Measurements from ENCODE around the gene MEIS1.

MEIS1 gene

DNA sequence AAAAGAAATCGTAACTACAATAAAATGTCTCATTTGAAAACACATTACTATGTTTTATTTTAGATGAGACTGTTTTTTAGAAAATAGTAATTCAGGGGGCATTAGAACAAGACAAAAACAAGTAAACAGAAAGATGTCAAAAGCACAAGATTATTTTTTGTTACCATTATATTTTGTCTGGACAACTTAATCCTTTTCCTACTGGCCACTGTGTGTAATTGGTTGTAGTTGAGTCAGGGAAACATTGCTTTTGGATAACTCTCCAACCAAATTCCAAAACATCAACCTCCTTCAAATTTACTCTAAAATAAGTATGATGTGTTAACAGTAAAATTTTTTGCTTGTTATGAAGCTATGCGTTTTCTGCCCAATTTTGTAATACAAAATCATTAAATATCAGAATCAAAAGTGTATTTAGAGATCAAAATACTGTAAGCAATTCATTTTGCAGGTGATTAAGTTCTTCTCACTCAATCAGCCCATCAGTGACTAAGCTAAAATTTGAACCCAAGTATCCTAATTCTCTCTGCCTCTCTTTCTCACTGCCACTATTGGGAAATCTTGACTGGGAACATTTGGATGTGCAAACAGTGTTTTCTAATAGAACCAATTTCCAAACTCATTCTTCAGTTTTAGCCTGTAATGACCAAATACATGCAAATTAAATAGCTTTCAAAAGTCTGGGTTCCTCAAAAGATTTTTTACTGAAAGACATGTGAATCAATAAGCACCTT, 11.4 kb upstream of the MEIS1 start:
- Histone ChIP-seq H3K36me3 (replicated peaks) (no peaks in the 10 kb centered on the region), H3K4me3 (ENCODE audit: low read depth, low read length) (no peak overlapping the region), H3K27me3 (replicated peaks) (peaks cover 47% of the 10 kb centered on the region), H3K27ac (no peak overlapping the region)
- in situ Hi-C loops (cut with HindIII; ENCODE audit: low pct_ligation_motif_present, low sequenced_read_pairs) = no loop called here
- DNase-seq = no peak
- no peak for TF ChIP-seq CTCF (IDR thresholded peaks at IDR 0.05; ENCODE audit: low read depth, low read length, missing control alignments)

DNA sequence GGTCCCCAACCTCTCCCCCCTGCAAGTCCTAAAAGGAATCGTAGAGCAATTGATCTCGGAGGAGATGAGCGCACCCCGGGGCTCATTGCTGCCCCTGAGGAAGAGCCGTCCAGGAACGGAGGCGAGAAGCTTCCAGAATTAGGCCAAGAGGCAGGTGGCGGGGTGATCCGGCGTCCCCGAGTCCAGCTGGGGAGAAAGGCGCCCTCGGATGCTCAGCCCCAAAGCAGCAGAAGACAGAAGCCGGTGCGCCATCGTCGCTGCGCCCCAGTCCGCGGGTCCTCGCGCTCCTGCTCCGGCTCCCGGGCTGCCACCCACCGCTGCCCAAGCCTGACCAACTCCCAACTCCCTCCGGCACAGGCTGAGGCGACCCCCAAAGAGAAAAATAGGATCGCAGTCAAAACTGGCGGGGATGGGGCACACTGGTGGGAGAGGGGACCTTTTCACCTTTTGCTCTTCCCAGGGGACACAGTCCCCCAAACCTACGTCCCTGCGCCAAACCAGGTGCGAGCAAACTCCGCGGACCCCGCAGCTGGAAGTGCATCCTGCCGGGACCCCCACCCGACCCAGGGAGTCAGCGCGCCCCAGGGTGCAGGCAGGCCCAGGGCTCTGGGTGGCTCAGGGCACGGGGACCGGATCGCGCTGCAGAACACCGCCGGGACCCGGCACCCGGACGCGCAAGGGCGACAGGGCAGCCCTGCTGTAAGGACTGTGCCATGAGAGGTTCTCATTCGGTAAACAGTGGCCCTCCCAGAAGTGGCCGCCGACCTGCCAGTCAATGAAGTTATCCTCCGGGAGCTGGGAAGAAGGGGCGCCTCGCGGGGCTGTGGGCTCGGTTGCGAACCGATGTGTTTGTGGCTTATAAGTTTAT, 8.4 kb upstream of the MEIS1 start:
- Histone ChIP-seq H3K4me3 (ENCODE audit: low read depth, low read length) (no peak overlapping the region), H3K36me3 (replicated peaks) (no peaks in the 10 kb centered on the region)

DNA sequence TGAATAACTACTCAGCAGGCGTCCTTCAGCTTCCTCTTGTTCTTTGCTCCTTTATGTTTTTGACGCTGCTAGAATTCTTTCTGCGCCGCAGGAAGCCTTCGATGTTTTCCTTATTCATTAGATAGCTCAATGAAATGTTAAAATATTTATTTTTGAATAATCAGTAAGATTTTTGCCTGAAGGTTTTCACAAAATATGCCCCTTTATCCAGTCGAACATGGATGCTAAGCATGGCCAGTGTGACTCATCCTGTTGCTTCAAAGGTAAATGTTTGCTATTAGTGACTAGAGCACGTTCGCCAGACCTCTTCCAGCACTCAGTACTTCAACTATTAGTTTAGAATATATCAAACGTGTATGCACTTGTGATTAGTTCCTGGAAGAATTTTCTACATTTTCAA, 7.6 kb upstream of the MEIS1 start:
- Histone ChIP-seq H3K27me3 (replicated peaks) (peaks cover 66% of the 10 kb centered on the region), H3K4me3 (ENCODE audit: low read depth, low read length) (no peak overlapping the region), H3K36me3 (replicated peaks) (no peaks in the 10 kb centered on the region), H3K27ac (no peak overlapping the region)
- DNase-seq = no peak
- TF ChIP-seq CTCF (IDR thresholded peaks at IDR 0.05; ENCODE audit: low read depth, low read length, missing control alignments) = no peak
- in situ Hi-C loops (cut with HindIII; ENCODE audit: low pct_ligation_motif_present, low sequenced_read_pairs) = loop anchor here (25.0 kb wide), 1 partner anchor 1410 kb away; no protein-coding TSS in a partner anchor

More for the DNA sequence above, 8.4 kb upstream of the MEIS1 start:
- DNase-seq = no peak
- H3K27me3 ChIP-seq (replicated peaks) = peaks cover 64% of the 10 kb centered on the region
- TF ChIP-seq CTCF (IDR thresholded peaks at IDR 0.05; ENCODE audit: low read depth, low read length, missing control alignments) = no peak
- H3K27ac ChIP-seq = no peak overlapping the region
- in situ Hi-C loops (cut with HindIII; ENCODE audit: low pct_ligation_motif_present, low sequenced_read_pairs) = loop anchor here (25.0 kb wide), 1 partner anchor 1411 kb away; no protein-coding TSS in a partner anchor

DNA sequence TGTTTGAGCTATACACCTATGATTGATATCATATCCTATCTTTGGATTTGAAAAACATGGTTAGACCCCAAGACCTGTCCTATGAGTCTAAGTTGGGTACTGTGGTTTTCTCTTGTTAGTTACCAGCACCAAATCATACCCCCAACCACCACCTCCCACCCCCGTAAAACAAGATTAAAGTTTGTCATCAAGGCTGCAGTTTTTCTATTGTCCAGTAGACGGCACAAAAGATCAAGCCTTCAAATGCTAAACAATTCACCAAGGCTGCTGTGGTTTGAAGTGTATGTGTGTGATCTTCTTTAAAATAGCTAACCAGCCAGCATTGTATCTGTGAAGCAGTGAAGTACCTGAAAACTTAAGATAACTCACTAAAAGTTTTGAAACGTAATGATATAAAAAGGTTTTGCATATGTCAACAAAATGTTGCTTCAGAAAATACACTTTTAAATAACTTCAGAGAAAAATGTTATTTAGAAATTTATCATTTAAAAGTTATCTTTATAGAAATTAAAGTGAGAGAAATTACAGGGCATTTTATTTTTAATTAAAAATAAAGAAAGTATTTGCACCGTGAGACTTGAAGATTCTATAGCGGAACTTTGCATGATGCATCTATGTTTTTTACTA, 5.8 kb upstream of the MEIS1 start:
- H3K36me3 ChIP-seq (replicated peaks) = no peaks in the 10 kb centered on the region
- in situ Hi-C loops (cut with HindIII; ENCODE audit: low pct_ligation_motif_present, low sequenced_read_pairs) = loop anchor here (25.0 kb wide), 1 partner anchor 1408 kb away; no protein-coding TSS in a partner anchor
- no peak overlapping the region for H3K27ac ChIP-seq
- peak; percentile 36 for DNase-seq
- TF ChIP-seq CTCF (IDR thresholded peaks at IDR 0.05; ENCODE audit: low read depth, low read length, missing control alignments) = peak; percentile 92
- no peak overlapping the region for H3K4me3 ChIP-seq (ENCODE audit: low read depth, low read length)
- H3K27me3 ChIP-seq (replicated peaks) = peaks cover 77% of the 10 kb centered on the region

GRCh38 chr2:66429693-66430504, 5.0 kb upstream of the MEIS1 start:
- Histone ChIP-seq H3K36me3 (replicated peaks) (no peaks in the 10 kb centered on the region), H3K27ac (no peak overlapping the region), H3K27me3 (replicated peaks) (peaks cover 75% of the 10 kb centered on the region), H3K4me3 (ENCODE audit: low read depth, low read length) (no peak overlapping the region)
- in situ Hi-C loops (cut with HindIII; ENCODE audit: low pct_ligation_motif_present, low sequenced_read_pairs) = loop anchor here (25.0 kb wide), 1 partner anchor 1407 kb away; no protein-coding TSS in a partner anchor
- DNase-seq = no peak
- no peak for TF ChIP-seq CTCF (IDR thresholded peaks at IDR 0.05; ENCODE audit: low read depth, low read length, missing control alignments)

All from brain microvascular endothelial cell (primary cell).